Activated CD4-positive, alpha-beta T cell treated with anti-CD3 and anti-CD28 coated beads, Interleukin-2, amount 50 U/mL, for 48 hours (primary cell): Measurements from ENCODE around the gene KRT81.
"Not testable (repeated sequence)": the region's sequence is repeated elsewhere in the genome, so short reads cannot be mapped to it uniquely, and the experiment has no call there.

Experiments
- DNase-seq, 2 experiments: peaks; one replicate each; pipeline ENCODE4 v3.0.0-alpha.2; 2020

KRT81 gene

DNA sequence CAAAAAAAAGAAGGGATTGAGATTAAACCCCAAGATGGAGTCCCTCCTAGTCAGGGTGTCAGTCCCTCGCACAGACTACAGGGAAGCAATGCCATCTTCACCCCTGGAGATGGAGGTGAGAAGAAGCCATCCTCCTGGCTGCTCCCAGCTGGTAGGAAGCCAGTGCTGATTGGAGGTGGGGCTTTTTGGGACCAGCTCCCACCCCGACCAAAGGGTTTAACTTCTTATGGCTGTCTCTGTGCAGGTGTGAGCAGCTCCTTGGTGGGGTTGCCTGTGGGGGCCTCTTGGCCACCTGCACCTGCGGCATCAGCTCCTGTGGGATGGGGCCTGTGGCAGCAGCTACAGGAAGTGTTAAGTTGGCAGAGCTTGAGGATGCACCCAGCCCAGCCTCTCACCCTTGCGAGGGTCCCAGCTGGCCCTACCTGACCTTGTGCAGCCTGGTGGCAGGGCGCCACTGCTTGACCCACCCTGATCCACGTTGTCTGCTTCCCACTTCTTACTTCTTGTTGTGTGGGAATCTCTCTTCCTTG lies 20.7 kb downstream of the KRT81 start:
- DNase-seq: no peak

DNA sequence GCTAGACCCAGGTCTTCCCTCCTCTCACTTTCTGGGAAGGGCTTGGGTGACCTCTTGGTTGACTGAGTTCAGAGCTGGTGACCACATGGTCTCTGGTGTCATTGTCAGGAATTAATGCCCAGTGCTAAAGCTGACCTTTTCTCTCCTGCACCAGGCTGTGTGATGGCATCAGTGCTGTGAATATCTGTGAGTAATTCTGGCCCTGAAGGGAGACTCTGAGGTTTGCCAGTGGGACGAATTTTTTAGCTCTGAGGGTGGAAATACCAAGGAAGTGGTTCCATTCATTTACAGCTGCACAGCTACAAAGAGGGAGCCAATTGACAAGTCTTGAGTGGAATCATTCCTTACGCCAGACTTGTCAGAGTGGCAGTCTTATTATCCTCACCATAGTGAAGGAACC lies 23.1 kb downstream of the KRT81 start:
- no peak for DNase-seq

DNA sequence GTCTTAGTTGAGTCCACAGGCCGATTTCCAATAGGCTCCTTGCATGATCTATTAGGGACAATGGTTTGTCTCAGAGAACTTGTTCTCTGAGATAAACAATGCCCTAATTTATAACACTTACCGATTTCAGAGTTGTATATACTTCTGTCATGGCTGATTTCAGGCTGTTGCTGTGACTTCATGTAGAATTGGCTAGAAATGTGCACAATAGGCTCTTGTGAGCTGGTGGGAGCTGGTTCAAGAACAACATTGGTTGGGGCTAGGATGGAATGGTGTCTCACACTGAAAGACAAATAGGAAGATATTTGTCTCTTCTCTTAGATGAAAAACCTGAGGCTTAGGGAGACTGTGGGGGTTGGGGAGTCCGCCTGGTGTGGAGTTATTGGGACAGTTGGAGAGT lies 23.6 kb downstream of the KRT81 start:
- DNase-seq: no peak

DNA sequence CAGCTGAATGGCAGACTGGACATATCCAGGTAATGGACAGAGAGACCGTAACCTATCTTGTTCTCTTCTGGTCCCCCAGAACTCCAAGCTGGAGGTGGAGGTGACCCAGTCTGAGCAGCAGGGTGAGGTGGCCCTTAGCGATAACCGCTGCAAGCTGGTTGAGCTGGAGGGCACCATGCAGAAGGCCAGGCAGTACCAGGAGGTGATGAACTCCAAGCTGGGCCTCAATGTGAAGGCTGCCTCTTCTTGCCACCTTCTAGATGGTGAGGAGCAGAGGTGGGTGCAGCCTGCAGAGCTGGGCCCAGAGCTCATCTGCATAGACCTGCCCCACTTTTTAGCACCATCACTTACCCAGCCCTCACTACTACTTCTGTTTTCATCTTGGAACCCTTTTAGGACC lies 24.1 kb downstream of the KRT81 start:
- no peak for DNase-seq

DNA sequence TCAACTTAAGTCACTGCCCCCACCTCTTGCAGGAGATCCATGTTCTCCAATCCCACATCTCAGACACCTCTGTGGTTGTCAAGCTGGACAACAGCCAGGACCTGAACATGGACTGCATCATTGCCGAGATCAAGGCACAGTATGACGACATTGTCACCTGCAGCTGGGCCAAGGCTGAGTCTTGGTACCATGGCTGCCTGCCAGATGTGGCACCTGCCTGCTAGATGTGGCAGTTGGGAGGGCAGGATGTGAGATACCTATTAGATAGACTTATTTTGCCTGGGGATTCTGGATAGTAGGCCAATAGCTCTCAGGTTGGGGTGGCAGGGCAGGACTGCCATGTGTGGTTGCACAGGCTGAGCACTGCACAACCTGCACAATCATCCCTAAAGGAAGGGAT lies 24.8 kb downstream of the KRT81 start:
- no peak for DNase-seq

DNA sequence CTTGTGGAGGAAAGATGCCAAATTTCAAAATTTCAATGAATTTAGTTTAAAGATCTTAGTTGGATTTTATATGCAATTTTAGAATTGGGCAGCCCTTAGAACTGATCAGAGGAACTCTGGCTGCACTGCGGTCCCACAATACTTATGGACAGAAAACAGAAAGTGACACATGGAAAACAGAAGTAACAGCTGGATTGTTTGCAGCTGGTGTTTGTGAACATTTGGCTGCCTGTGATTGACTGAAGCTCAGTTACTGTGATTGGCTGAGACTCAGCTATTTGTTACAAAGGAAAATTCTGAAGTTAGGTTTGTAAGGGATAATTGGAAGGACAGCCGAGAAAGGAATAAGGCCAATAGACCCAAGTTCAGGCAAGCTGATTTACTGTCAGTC lies 26.9 kb downstream of the KRT81 start:
- no peak for DNase-seq

DNA sequence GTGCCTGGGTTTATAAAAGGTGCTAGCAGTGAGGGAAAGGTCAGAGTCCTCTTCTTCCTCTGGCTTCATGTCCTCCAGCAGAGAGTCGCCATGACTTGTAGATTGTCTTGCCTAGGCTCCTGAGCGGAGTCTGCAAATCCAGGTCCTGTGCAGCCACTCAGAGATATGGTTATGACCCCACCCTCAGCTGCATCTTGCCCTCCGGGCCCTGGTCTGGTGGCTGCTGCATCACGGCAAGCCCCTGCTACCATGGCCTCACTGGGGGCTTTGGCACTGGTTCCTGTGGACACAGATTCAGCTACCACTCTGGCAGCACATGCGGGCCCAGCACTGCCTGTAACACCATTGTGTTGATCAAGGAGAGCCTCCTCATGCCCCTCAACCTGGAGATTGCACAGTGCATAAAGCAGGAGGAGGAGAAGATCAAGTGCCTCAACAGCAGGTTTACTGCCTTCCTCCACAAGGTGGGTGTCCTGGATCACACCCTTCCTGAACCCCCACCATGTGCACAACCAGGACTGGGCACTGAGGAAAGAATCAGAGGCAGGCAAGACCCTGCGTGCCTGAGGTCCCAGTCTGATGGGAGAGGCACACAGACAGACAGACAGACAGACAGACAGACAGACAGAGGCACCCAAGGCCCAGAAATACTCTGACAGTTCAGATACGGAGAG lies 27.4 kb downstream of the KRT81 start:
- no peak for DNase-seq

DNA sequence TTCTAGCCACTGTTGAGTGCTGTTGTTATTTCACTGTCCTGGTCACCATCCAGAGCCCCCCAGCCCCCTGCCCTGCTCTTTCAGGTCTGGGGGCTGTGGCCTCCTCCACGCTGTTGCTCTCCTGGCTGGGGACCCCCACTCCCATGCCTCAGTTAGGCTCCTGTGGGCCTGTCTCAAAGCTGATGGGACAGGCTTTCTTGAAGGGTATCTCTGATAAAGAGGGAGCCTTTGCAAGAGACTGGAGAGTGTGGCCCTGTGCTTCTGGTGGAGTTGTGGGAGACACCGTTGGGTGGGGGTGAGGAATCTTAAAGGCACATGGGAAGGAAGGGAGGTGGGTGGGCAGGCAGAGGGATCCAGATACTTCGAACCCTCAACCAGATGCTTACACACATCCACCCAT lies 29.0 kb downstream of the KRT81 start:
- DNase-seq: no peak

DNA sequence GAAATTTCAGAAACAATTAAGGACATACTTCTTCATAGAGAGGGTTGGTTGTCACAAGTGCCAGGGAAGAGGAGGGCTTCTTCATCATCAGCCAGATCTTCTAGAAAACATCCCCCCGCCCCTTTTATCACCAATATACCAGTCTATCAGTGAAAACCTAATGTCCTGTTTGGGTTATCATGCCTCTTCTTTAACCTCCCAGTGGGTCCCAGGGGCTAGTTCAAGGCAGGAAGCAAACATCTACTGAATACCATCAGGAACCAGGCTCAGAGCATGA lies 30.2 kb downstream of the KRT81 start:
- no peak for DNase-seq

DNA sequence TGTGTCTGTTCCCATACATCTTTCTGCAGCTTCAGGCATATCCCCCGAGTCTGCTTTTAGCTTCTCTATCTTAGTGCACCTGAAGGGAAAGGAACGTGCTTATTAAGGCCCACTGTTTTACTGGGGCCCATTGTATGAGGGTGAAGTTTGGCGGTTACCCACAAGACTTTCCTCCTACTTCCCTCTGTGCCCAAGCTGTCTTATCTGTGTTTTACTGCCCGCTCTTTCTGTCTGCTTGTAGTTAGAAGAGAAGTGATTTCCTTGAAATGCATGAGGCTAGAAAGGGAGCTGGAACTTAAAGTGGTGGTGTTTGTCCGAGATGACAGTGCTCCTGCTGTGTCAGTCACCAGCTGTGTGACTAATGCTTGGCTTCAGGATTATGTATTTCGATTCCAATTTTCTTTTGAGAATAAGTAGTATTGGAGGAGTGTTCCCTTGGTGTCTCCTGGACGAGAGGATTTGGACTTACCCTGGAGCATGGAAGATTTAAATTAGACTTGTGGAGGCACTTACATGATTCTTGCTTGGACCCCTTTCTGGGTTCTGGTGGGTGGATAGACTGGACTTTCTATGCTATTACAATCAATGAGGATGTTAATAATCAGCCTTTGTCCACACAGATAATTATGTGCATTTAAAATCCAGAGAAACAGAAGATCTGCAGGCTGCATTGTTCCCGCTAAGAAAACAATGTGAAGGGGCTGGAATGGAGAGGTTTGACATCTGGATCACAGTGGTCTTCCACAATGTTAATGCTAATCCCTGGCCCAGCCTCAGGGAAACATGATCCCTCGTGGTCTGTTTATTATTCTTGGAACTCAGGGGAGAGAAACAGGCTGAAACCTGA lies 30.8 kb downstream of the KRT81 start:
- DNase-seq: no peak

DNA sequence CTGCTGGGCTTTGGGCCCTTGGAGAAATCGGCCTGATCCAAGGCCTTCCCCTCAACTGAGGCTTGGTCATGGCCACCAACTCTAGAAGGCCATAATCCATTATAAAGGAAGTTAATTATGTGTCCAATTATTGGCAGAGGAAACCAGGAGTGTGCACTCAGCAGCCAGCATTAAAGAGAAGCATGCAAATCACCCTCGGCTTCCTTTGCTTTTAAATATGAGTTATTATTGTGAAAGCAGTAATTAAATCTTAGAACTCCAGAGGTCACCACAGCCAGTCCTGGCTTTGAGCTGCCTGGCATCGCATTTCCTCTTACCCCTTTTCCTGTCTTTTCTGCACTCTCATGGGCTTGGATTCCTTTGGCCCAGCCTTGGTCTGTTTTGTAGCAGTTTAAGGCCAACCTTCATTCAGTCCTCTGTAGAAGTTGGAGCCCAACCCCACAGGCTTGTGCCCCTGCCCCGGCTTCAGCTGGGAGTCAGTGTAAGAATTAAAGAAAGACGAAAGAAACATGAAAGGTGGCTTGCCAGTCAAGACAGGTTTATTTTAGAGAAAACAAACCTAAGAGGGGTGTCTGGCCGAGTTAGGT lies 31.6 kb downstream of the KRT81 start:
- DNase-seq: no peak

DNA sequence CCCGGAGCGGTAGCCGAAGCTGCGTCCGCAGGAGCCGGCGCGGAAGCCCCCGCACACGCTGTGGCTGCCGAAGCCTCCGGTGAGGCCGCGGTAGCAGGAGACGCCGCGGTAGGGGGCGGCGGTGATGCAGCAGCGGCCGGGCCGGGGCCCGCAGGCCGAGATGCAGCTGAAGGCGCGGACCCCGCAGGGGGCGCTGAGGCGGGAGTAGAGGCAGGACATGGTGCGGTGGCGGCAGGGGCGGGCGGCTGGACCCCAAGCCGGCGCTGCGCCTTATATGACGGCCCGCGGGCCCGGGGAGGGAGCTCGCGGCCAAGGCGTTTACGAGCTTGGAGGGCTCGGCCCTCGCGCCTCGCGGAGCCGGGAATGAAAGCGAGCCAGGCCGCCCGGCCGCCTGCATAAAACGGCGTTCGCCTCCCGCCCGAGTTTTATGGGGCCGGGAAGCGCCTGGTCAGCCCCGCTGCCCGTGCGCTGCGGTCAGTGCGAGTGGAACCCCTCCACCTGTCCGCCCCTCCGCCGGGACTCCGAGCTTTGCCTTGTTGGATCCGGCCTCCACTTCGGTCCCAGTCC lies 32.9 kb downstream of the KRT81 start:
- no peak for DNase-seq

DNA sequence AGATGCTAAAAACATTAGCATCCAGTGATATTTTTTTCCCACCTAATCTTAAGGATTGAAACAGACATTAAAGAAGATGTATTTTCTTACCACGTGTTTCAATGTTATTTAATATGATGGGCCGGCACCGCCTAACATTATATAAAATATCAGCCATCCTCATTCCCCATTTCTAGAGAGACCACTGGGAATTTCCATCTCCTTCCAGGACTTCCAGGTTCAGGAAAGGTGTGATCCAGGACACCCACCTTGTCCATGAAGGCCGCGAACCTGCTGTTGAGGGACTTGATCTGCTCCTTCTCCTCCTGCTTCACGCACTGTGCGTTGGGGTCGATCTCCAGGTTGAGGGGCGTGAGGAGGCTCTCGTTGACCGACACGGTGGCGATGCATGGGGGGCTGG lies 33.4 kb downstream of the KRT81 start:
- DNase-seq: not testable (repeated sequence)

DNA sequence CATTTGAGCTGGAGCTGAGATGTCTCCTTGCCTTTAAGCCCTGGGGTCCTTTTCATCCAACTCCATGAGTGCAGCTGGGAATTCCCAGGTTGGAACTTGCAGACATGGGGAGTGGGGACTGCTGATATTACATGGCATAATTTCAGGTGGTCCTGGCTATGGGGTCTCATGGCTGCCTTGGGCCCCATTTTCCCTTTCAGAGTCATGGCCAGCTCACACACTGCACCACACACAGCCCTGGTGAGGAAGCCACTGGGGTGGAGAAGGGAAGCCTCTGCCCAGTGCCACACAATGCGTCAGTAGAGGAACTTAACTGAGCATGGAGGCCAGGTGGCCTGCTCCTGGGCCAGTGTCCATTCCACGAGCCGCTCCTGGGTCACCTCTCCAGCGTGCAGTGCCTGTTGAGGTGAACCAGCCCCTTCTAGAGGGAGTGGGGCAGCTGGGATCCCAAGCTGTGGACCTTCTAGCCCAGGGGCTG lies 34.2 kb downstream of the KRT81 start:
- no peak for DNase-seq

DNA sequence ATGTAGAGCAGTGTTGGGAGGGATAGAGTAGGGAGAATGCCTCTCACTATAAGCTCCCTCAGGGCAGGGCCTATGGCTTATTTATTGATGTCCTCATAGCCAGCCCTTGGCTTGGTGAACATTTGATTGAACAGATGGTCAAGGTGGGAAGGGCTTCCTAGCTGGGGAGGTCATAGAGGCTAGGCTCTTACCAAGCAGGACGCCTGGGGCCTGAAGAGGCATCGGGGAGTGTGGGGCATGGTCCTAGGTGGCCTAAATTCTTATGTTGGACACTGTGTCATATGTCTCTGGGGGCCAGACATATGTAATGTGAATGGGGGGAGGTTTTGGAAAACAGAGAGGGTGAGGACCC lies 34.8 kb downstream of the KRT81 start:
- no peak for DNase-seq

DNA sequence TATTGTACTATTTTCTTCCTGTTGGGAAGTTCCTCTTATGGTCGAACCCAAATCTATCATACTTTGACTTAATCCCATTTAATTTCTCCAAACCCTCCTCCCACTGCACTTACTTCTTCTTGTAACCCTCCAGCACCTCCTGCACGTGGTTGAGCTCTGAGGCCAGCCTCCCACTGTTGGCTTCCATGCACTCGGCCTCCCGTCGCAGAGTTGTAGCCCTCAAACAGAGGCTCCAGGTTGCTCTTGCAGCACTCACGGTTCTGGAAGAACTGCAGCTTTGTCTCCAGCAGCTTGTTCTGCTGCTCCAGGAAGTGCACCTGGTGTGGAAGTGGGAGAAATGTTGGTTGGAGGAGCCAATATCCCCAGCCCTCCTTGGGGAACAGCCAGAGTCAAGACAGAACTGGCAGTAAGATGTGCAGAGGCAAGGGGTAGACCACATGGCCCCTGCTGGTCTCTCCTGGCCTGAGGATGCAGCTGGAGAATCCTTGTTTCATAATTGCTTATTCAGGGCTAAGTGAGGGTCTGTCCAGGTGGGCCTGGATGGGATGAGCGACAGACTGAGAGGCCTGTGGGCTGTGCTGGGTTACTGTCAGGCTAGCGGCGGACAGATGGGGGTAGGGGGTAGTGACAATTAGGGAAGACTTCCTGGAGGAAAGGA lies 35.3 kb downstream of the KRT81 start:
- no peak for DNase-seq

DNA sequence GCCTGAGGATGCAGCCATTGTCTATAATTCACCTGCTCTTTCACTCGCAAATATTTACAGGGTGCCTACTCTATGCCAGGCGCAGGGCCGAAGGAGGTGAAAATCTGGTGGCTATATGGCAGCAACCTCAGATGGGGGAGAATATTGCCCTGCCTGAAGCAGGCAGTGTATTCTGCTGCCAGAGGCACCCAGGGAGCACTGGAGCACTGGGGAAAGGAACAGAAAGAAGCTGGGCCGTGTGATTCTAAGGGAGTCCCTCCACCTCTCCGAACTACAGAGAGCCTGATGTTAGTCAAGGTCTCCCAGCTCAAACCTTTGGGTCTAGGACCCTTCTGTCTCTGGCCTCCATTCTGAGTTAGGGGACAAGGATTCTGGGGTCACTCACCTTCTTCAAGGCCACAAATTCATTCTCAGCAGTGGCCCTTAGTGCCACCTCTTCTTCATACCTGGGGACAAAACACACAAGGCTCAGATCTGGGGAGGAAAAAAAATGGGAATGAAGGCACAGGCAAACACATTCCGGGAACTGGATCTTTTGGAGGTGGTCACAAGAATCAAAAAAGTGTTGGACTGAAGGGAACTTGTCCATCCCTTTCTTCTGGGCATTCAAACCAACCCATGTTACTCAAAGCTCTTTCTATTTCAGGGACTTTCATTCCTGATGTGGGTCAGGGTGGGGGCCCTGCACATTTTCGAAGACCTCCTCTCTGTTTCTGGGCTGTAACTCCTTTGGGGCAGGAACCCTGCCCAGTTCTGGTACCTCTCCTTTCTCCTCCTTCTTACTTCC lies 36.2 kb downstream of the KRT81 start:
- DNase-seq: no peak

DNA sequence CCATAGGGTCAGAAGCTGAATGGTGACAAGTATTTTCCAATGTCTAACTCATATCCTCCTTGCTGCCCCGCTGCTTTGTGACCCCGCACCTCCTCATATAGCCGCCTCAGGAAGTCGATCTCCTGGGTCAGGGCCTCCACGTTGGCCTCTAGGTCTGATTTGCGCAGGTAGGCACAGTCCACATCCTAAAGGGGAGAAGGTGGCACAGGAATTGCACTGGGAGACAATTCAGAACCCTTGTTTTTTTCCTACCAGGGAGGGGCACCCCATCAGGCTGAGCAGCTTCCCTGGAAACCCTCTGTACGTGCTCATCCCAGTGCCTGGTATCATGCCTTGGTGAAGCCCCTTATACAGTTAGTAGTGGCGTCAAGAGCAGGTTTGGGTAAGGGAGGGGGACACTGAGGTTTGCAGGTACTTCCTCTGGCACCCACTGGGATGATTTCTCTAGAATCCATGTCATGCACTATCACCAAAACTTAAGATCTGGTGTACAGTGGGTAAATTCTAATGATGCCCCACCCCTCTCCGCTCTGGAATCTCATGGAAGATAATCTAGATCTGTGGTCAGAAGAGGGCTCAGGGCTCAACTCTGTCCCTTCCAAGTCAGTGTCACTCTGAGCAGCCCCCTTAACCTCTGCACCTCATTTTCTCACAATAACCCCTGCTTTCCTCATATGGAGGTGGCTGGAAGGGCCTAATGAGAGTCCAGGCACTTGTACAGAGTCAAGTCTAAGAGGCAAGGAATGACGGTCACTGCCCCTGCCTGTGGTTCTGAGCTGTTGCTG lies 37.0 kb downstream of the KRT81 start:
- no peak for DNase-seq

DNA sequence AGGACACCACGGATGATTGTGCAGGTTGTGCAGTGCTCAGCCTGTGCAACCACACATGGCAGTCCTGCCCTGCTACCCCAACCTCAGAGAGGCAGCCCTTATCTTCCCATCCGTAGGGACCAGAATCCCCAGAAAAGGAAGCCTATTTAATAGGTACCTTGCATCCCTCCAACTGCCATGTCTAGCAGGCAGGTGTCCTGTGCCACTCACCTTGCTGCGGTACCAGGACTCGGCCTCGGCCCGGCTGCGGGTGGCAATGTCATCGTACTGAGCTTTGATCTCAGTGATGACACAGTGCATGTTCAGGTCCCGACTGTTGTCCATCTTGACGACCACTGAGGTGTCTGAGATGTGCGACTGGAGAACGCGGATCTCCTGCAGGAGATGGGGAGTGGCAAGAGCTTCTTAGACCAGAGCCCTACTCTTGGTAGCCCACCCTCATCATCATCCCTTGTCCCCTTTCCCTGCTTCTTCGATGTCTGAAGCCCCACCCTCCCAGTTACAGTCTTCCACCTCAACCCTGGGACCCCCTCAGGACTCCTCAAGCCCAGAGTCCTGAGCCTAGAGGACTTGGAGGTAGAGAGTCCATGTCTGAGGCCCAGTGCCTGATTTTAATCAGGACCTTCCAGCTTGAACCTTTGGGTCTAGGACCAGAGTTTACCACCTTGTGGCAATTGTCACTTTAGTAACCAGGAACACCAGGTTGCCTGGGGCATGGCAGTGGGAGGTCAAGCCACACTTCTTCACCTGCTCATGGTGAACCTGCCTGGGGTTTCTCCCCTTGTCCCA lies 37.7 kb downstream of the KRT81 start:
- no peak for DNase-seq

DNA sequence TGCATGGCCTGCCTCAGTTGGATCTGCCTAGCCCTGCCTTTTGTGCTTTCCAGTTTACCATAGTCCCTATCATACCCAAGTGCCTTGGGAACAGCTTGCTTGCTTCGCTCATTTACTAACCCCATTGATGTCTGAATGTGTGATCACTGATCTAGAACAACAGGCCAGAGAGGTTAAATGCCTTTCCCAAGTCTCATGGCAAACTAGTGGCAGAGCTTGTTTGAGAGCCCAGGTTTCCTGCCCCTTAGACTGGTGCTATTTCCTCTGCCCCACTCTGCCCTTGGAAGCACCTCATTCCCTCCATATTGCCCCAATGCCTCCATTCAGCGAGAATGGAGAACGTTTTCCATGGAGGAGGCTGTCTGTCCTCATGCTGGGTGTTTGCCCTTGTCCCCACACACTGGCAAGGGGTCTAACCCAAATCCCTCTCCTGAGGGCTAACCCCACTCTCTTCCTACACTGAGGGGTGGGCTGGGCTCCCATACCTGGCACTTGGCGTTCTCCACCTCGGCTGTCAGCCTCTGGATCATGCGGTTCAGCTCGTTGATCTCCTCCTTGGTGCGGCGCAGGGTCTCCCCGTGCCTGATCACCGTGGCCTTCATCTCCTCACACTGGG lies 38.5 kb downstream of the KRT81 start:
- no peak for DNase-seq
